Fibroblast of villous mesenchyme (primary cell): ENCODE data around the gene CCR9. TPM values are rescaled to one million over a fixed set of nuclear protein-coding genes. Genes with fewer than 3 reads are reported as not detected.

Experiments
- DNase-seq: peaks from one replicate; pipeline ENCODE4 v3.0.0-alpha.2; 2010; ENCODE audit warnings: low read depth
- H3K4me3 ChIP-seq: 2 replicates; pipeline ENCODE4 v1.5.1; 2011; ENCODE audit warnings: low read depth, mild to moderate bottlenecking, low read length
- CTCF ChIP-seq: IDR thresholded peaks from 2 replicates; pipeline ENCODE4 v1.5.1; 2012; ENCODE audit warnings: low read depth, mild to moderate bottlenecking, low read length; ENCODE audit not compliant: insufficient read depth
- total RNA-seq: library from RNA; depleted of rRNA; stranded (reverse); fragments of >200 nt; gene quantifications from 2 replicates; pipeline ENCODE4 v1.2.3, GENCODE V29; 2012

Gene CCR9
- total RNA-seq, 1 donor = not detected

GRCh38 chr3:45914362-45915058, 28.2 kb downstream of the CCR9 start:
- H3K4me3 ChIP-seq = no peak overlapping the region

DNA sequence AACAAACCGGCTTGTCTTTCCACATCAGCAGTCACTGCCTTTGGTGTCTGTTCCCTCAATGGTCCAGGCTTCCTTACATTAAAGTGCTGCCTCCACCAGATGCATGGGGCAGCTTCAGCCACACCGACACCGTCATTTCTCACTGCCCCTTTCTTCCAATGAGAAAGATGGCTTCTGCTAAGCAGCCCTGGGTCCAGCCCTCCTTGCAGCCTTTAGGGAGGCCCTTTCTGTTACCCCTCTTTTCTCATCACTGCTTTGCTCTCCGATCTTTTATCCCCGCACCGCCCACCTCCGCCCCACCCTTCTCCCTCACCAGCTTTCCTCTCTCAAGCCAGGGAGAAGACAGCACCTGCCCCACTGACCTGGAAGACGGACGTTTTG, 28.7 kb downstream of the CCR9 start:
- DNase-seq = no peak
- no peak overlapping the region for H3K4me3 ChIP-seq
- no peak for TF ChIP-seq CTCF

More at GRCh38 chr3:45914362-45915058, 28.2 kb downstream of the CCR9 start:
- no peak for TF ChIP-seq CTCF
- DNase-seq = no peak

- H3K4me3 ChIP-seq = no peak overlapping the region
- no peak for TF ChIP-seq CTCF
- DNase-seq = peak; percentile 94
Observed at GRCh38 chr3:45915518-45916231, 29.3 kb downstream of the CCR9 start.

- no peak overlapping the region for H3K4me3 ChIP-seq
- TF ChIP-seq CTCF = no peak
- no peak for DNase-seq
Observed at GRCh38 chr3:45917146-45917898, 31.0 kb downstream of the CCR9 start.

DNA sequence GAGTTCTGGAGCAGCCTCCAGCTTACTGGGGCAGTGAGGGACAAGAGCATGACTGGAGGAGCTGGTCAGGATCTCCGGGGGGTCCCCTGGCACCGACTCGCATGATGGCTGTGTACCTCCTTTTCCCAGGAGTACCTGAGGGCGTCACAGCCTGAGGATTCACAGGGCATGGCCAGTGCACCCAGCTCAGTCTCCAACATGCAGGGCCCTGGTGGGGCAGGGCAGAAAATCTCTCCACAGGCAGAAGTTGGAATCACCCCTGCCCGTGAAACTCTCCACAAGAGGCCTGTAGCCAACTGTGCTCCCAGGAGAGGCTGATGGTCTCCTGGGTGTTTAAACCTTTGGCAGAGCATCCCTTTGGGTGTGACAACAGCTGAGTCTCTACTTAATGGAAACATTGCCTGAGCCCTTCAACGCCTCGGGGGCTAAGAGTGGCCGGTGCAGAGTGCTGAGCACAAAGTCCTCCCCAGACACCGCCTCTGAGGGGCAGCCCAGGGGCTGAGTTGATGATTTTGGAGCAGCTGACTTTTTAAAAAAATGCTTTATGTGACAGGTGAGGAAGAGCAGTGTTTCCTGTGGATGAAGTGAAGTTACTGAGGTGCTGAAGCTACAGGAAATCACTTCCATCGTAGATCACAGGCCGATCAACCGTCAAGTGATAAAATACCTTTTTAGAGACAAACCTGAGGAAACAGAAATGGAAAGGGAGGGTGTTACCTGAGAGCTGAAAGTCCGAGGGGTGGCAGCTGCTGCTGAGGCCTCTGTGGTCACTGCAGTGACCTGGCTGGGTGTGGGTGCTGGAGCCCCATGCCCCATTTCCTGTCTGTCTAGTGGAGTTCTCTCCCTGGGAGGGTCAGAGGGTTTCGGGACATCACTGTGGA, 35.1 kb downstream of the CCR9 start:
- TF ChIP-seq CTCF = no peak
- DNase-seq = no peak
- H3K4me3 ChIP-seq = no peak overlapping the region

- no peak for TF ChIP-seq CTCF
- H3K4me3 ChIP-seq = no peak overlapping the region
- DNase-seq = no peak
Observed at GRCh38 chr3:45922039-45922326, 35.6 kb downstream of the CCR9 start.
